ENCODE results near the gene REC8.
A peak's percentile ranks its signal among the peaks of the same experiment; 100 is the strongest.

REC8 gene

GRCh38 chr14:24159777-24160498, 11.9 kb upstream of the REC8 start:
- DNase-seq (ENCODE audit: low read depth, low spot score), result no peak

- no peak for DNase-seq (ENCODE audit: low read depth, low spot score)
Measured at GRCh38 chr14:24160499-24160849, 11.4 kb upstream of the REC8 start.

- DNase-seq (ENCODE audit: low read depth, low spot score), result peak; percentile 97
Measured at GRCh38 chr14:24160850-24161804, 10.8 kb upstream of the REC8 start, which contains the start of gene IRF9. TSS of gene IRF9 (plus strand) at chr14:24161265. CDS start at chr14:24162145, 880 bp downstream.

- DNase-seq (ENCODE audit: low read depth, low spot score), result no peak
Measured at GRCh38 chr14:24162093-24162492, 9.8 kb upstream of the REC8 start.

GRCh38 chr14:24164518-24164991, 7.3 kb upstream of the REC8 start:
- no peak for DNase-seq (ENCODE audit: low read depth, low spot score)

GRCh38 chr14:24165785-24166184, 6.1 kb upstream of the REC8 start:
- no peak for DNase-seq (ENCODE audit: low read depth, low spot score)

GRCh38 chr14:24167469-24168114, 4.3 kb upstream of the REC8 start:
- no peak for DNase-seq (ENCODE audit: low read depth, low spot score)

- DNase-seq (ENCODE audit: low read depth, low spot score), result no peak
Measured at GRCh38 chr14:24172261-24172860, 481 bp downstream of the REC8 start.

- no peak for DNase-seq (ENCODE audit: low read depth, low spot score)
Measured at GRCh38 chr14:24172871-24173281, 996 bp downstream of the REC8 start.

- DNase-seq (ENCODE audit: low read depth, low spot score), result no peak
Measured at GRCh38 chr14:24176599-24176998, 4.7 kb downstream of the REC8 start.

- no peak for DNase-seq (ENCODE audit: low read depth, low spot score)
Measured at GRCh38 chr14:24177041-24177825, 5.4 kb downstream of the REC8 start.

GRCh38 chr14:24177891-24178290, 6.0 kb downstream of the REC8 start:
- no peak for DNase-seq (ENCODE audit: low read depth, low spot score)

GRCh38 chr14:24178399-24179178, 6.7 kb downstream of the REC8 start:
- no peak for DNase-seq (ENCODE audit: low read depth, low spot score)

GRCh38 chr14:24179294-24179960, 7.5 kb downstream of the REC8 start:
- no peak for DNase-seq (ENCODE audit: low read depth, low spot score)

- DNase-seq (ENCODE audit: low read depth, low spot score), result no peak
Measured at GRCh38 chr14:24179961-24180796, 8.3 kb downstream of the REC8 start.

- DNase-seq (ENCODE audit: low read depth, low spot score), result no peak
Measured at GRCh38 chr14:24181371-24182077, 9.6 kb downstream of the REC8 start.

- DNase-seq (ENCODE audit: low read depth, low spot score), result no peak
Measured at GRCh38 chr14:24182110-24182882, 10.4 kb downstream of the REC8 start.

Measured in activated CD4-positive, CD25-positive, alpha-beta regulatory T cell treated with anti-CD3 and anti-CD28 coated beads, Interleukin-2, amount 50 U/mL, for 16 hours (primary cell).